Peyer's patch (tissue), 4 donors: Measurements from ENCODE around the gene SRSF11. TPM values are rescaled to one million over a fixed set of nuclear protein-coding genes. Genes with fewer than 3 reads are reported as not detected.

Experiments
- DNase-seq, 3 donors: peaks; one replicate each; pipeline ENCODE4 v3.0.0-alpha.2; 2017 to 2019
- H3K27ac ChIP-seq, 4 donors: fragments of 200-600 bp; sonication (generic); one replicate each; pipeline ENCODE4 v1.5.1; 2016 to 2019
- H3K27me3 ChIP-seq, 2 donors: fragments of 200-600 bp; sonication (generic); one replicate each; pipeline ENCODE4 v1.5.1; 2019
- H3K36me3 ChIP-seq, 3 donors: fragments of 200-600 bp; sonication (generic); one replicate each; pipeline ENCODE4 v1.5.1; 2016 to 2019
- H3K4me1 ChIP-seq, 4 donors: fragments of 200-600 bp; sonication (generic); one replicate each; pipeline ENCODE4 v1.5.1; 2016 to 2019
- H3K4me3 ChIP-seq, 4 donors: fragments of 200-600 bp; sonication (generic); 1 replicate in 3 of 4; 2 replicates in 1 of 4; pipeline ENCODE4 v1.5.1; 2016 to 2019; ENCODE audit warnings: mild to moderate bottlenecking in 1 of 4
- H3K9me3 ChIP-seq, 4 donors: fragments of 200-600 bp; sonication (generic); one replicate each; pipeline ENCODE4 v1.5.1; 2016 to 2019; ENCODE audit warnings: mild to moderate bottlenecking in 1 of 4
- POLR2A ChIP-seq, 2 donors: fragments of 450-650 bp; IDR thresholded peaks; one replicate each; pipeline ENCODE4 v1.5.1; 2017; ENCODE audit warnings: antibody characterized with exemption in 2 of 2, mild to moderate bottlenecking in 2 of 2, moderate library complexity in 2 of 2
- total RNA-seq, 4 donors: library from RNA; depleted of rRNA; stranded (reverse); fragments of >200 nt; gene quantifications; one replicate each; pipeline ENCODE4 v1.1.0, GENCODE V29; 2016
- TF ChIP-seq, protein P1 (sequence below), 6 experiments: fragments of 450-650 bp in 4 of 6; fragments of 200-600 bp in 2 of 6; sonication (generic) in 1 of 6; IDR thresholded peaks; one replicate each; pipeline ENCODE4 v1.5.1; 2017 to 2019; ENCODE audit warnings: antibody characterized with exemption in 6 of 6, mild to moderate bottlenecking in 3 of 6, moderate library complexity in 1 of 6

Gene SRSF11
- total RNA-seq, 4 donors from 2014 or later, result 130 to 1,005 (median 204) TPM

GRCh38 chr1:70247122-70247521 is 25.9 kb downstream of the SRSF11 start:
- no peak for DNase-seq
- TF ChIP-seq POLR2A (IDR thresholded peaks at IDR 0.05), result no peak
- TF ChIP-seq, protein P1, sequence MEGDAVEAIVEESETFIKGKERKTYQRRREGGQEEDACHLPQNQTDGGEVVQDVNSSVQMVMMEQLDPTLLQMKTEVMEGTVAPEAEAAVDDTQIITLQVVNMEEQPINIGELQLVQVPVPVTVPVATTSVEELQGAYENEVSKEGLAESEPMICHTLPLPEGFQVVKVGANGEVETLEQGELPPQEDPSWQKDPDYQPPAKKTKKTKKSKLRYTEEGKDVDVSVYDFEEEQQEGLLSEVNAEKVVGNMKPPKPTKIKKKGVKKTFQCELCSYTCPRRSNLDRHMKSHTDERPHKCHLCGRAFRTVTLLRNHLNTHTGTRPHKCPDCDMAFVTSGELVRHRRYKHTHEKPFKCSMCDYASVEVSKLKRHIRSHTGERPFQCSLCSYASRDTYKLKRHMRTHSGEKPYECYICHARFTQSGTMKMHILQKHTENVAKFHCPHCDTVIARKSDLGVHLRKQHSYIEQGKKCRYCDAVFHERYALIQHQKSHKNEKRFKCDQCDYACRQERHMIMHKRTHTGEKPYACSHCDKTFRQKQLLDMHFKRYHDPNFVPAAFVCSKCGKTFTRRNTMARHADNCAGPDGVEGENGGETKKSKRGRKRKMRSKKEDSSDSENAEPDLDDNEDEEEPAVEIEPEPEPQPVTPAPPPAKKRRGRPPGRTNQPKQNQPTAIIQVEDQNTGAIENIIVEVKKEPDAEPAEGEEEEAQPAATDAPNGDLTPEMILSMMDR (IDR thresholded peaks at IDR 0.05), result no peak
- H3K27me3 ChIP-seq, result no peaks in the 10 kb centered on the region
- no peaks in the 10 kb centered on the region for H3K4me1 ChIP-seq
- H3K27ac ChIP-seq, result no peak overlapping the region
- H3K36me3 ChIP-seq, result peaks cover 0 to 100% (median 0%) of the 10 kb centered on the region in 3 donors
- H3K9me3 ChIP-seq, result no peaks in the 10 kb centered on the region
- H3K4me3 ChIP-seq, result no peak overlapping the region

DNA sequence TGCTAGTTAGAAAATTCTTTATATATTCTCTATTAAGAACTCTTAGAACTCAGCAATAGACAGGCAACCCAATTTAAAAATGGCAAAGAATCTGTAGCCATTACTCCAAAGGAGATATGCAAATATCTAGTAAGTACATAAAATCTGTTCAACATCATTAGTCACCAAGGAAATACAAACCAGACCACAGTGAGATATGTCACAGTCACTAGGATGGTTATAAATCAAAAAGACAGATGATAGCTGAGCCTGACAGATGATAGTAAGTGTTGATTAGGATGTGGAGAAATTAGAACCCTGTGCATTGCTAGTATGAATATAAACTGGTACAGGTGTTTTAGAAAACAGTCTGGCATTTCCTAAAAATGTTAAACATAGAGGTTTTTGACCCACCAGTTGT is 26.6 kb downstream of the SRSF11 start:
- no peak overlapping the region for H3K27ac ChIP-seq
- H3K27me3 ChIP-seq, result no peaks in the 10 kb centered on the region
- H3K36me3 ChIP-seq, result peaks cover 0 to 95% (median 0%) of the 10 kb centered on the region in 3 donors
- no peak for DNase-seq
- no peaks in the 10 kb centered on the region for H3K9me3 ChIP-seq
- no peak overlapping the region for H3K4me3 ChIP-seq
- H3K4me1 ChIP-seq, result no peaks in the 10 kb centered on the region
- TF ChIP-seq, protein P1 (IDR thresholded peaks at IDR 0.05), result no peak
- TF ChIP-seq POLR2A (IDR thresholded peaks at IDR 0.05), result no peak

- Histone ChIP-seq H3K4me3 (no peak overlapping the region), H3K27ac (no peak overlapping the region), H3K27me3 (no peaks in the 10 kb centered on the region), H3K4me1 (no peaks in the 10 kb centered on the region), H3K36me3 (peaks cover 0 to 86% (median 0%) of the 10 kb centered on the region in 3 donors), H3K9me3 (no peaks in the 10 kb centered on the region)
- TF ChIP-seq, protein P1 (IDR thresholded peaks at IDR 0.05), result no peak
- TF ChIP-seq POLR2A (IDR thresholded peaks at IDR 0.05), result no peak
- DNase-seq, result no peak
Measured at GRCh38 chr1:70248729-70249128, 27.5 kb downstream of the SRSF11 start.

GRCh38 chr1:70256664-70257063 is 35.5 kb downstream of the SRSF11 start:
- Histone ChIP-seq H3K4me3 (no peak overlapping the region), H3K4me1 (no peaks in the 10 kb centered on the region), H3K36me3 (peaks cover 0 to 12% (median 0%) of the 10 kb centered on the region in 3 donors), H3K9me3 (no peaks in the 10 kb centered on the region), H3K27me3 (no peaks in the 10 kb centered on the region), H3K27ac (no peak overlapping the region)
- no peak for DNase-seq
- TF ChIP-seq, protein P1 (IDR thresholded peaks at IDR 0.05), result no peak
- TF ChIP-seq POLR2A (IDR thresholded peaks at IDR 0.05), result no peak

DNA sequence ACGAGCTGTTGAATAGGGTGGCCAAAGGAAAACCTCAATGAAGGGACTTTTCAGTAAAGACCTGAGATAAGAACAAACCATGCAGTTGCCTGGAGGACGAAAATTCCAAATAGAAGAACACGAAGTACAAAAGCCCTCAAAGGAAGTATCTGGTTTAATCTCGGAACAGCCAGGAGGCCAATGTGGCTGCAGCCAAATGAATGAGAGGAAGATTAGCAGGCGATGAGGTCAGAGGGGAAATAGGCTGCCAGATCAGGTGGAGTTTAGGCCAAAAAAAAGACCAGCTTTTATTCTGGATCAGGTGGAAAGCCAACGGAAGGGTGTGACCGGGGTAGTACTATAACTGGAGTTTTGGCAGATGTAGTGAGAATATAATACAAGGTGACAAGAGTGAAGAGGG is 43.7 kb downstream of the SRSF11 start:
- no peak overlapping the region for H3K27ac ChIP-seq
- DNase-seq, result no peak
- no peaks in the 10 kb centered on the region for H3K4me1 ChIP-seq
- peaks cover 0 to 24% (median 0%) of the 10 kb centered on the region in 3 donors for H3K36me3 ChIP-seq
- no peaks in the 10 kb centered on the region for H3K9me3 ChIP-seq
- no peaks in the 10 kb centered on the region for H3K27me3 ChIP-seq
- no peak for TF ChIP-seq POLR2A (IDR thresholded peaks at IDR 0.05)
- TF ChIP-seq, protein P1 (IDR thresholded peaks at IDR 0.05), result no peak
- H3K4me3 ChIP-seq, result no peak overlapping the region

DNA sequence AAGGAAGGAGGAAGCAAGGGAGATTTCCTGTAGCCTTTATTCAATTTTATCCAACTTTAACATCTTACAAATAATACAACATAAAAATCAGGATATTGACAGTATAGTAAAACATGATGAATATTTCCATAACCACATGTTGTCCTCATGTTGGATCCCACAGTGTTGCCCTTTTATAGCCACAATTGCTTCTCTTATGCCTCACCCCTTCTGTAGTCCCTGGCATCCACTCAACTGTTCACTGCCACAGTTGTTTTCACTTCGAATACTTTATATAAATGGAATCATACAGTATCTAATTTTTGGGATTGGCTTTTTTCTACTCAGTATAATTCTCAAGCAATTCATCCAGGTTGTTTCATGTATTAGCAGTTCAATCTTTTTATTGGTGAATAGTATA is 44.8 kb downstream of the SRSF11 start:
- DNase-seq, result no peak
- no peak for TF ChIP-seq POLR2A (IDR thresholded peaks at IDR 0.05)
- TF ChIP-seq, protein P1 (IDR thresholded peaks at IDR 0.05), result no peak
- H3K36me3 ChIP-seq, result peaks cover 0 to 24% (median 0%) of the 10 kb centered on the region in 3 donors

More for the DNA sequence above, 44.8 kb downstream of the SRSF11 start:
- H3K27ac ChIP-seq, result no peak overlapping the region
- H3K4me3 ChIP-seq, result no peak overlapping the region
- no peaks in the 10 kb centered on the region for H3K9me3 ChIP-seq
- H3K27me3 ChIP-seq, result no peaks in the 10 kb centered on the region
- no peaks in the 10 kb centered on the region for H3K4me1 ChIP-seq
